Immature natural killer cell (primary cell): Measurements from ENCODE around the gene HTR2B. TPM values are rescaled to one million over a fixed set of nuclear protein-coding genes. Genes with fewer than 3 reads are reported as not detected.

Source experiments
- DNase-seq, 3 donors: peaks; one replicate each; pipeline ENCODE4 v3.0.0; 2022; ENCODE audit warnings: mixed read lengths in 1 of 3
- H3K27ac Mint-ChIP-seq, 6 donors: one replicate each; pipeline ENCODE4 v1.8.0; 2020; ENCODE audit warnings: mixed read lengths in 6 of 6, mild to moderate bottlenecking in 5 of 6, inconsistent platforms in 4 of 6, moderate library complexity in 3 of 6
- H3K27me3 Mint-ChIP-seq, 3 donors: one replicate each; pipeline ENCODE4 v1.8.0; 2020 to 2021; ENCODE audit warnings: low read depth in 3 of 3, mild to moderate bottlenecking in 3 of 3, mixed read lengths in 3 of 3, moderate library complexity in 3 of 3, inconsistent platforms in 1 of 3
- H3K36me3 Mint-ChIP-seq, 3 donors: one replicate each; pipeline ENCODE4 v1.8.0; 2020; ENCODE audit warnings: mixed read lengths in 3 of 3, inconsistent platforms in 2 of 3, mild to moderate bottlenecking in 2 of 3
- H3K4me1 Mint-ChIP-seq, 2 donors: one replicate each; pipeline ENCODE4 v1.8.0; 2020; ENCODE audit warnings: inconsistent platforms in 2 of 2, mild to moderate bottlenecking in 2 of 2, mixed read lengths in 2 of 2, moderate library complexity in 1 of 2
- H3K4me3 Mint-ChIP-seq, 5 donors: one replicate each; pipeline ENCODE4 v1.8.0; 2020; ENCODE audit warnings: mild to moderate bottlenecking in 5 of 5, mixed read lengths in 5 of 5, inconsistent platforms in 3 of 5, moderate library complexity in 3 of 5
- H3K9me3 Mint-ChIP-seq, 6 donors: one replicate each; pipeline ENCODE4 v1.8.0; 2020; ENCODE audit warnings: mild to moderate bottlenecking in 6 of 6, mixed read lengths in 6 of 6, inconsistent platforms in 4 of 6, moderate library complexity in 3 of 6
- polyA plus RNA-seq, 3 donors: library from polyadenylated mRNA; unstranded; fragments of 300-500 nt; fragmentation: Illumina TruSeq; gene quantifications; one replicate each; pipeline ENCODE4 v1.2.3, GENCODE V29; 2021

Gene HTR2B
- polyA plus RNA-seq, result under 1 TPM in 1 of 3 donors, not detected in 2; 0.10 TPM

GRCh38 chr2:231124838-231125568 is at the start of gene HTR2B:
TSS of gene HTR2B (minus strand) at chr2:231125042. CDS start at chr2:231123764, 1,278 bp downstream.
- peaks cover 17 to 41% of the 10 kb centered on the region in 2 donors for H3K4me1 Mint-ChIP-seq
- H3K36me3 Mint-ChIP-seq, result peaks cover 0 to 8% (median 4%) of the 10 kb centered on the region in 3 donors
- H3K9me3 Mint-ChIP-seq, result no peaks in the 10 kb centered on the region
- no peaks in the 10 kb centered on the region for H3K27me3 Mint-ChIP-seq
- DNase-seq, result no peak
- H3K4me3 Mint-ChIP-seq, result peak within 1 kb of the TSS in 4 of 5 donors; percentile 26 to 45 (median 41)
- peak within 1 kb of the TSS in 4 of 6 donors; percentile 10 to 77 (median 22) for H3K27ac Mint-ChIP-seq

GRCh38 chr2:231174211-231174651 is 49.4 kb upstream of the HTR2B start:
- Mint-ChIP-seq H3K9me3 (no peaks in the 10 kb centered on the region), H3K27me3 (peaks cover 0 to 3% (median 0%) of the 10 kb centered on the region in 3 donors), H3K27ac (peak overlapping the region in 1 of 6 donors; percentile 62), H3K4me1 (peaks cover 6 to 8% of the 10 kb centered on the region in 2 donors), H3K4me3 (no peak overlapping the region), H3K36me3 (peaks cover 21 to 41% (median 22%) of the 10 kb centered on the region in 3 donors)
- DNase-seq, result no peak

GRCh38 chr2:231172025-231172424 is 47.2 kb upstream of the HTR2B start:
- H3K27me3 Mint-ChIP-seq, result no peaks in the 10 kb centered on the region
- H3K4me1 Mint-ChIP-seq, result no peaks in the 10 kb centered on the region
- H3K27ac Mint-ChIP-seq, result no peak overlapping the region
- peaks cover 29 to 55% (median 30%) of the 10 kb centered on the region in 3 donors for H3K36me3 Mint-ChIP-seq
- H3K4me3 Mint-ChIP-seq, result no peak overlapping the region
- H3K9me3 Mint-ChIP-seq, result no peaks in the 10 kb centered on the region
- no peak for DNase-seq

GRCh38 chr2:231170055-231170454 is 45.2 kb upstream of the HTR2B start:
- Mint-ChIP-seq H3K9me3 (no peaks in the 10 kb centered on the region), H3K27me3 (no peaks in the 10 kb centered on the region), H3K4me3 (no peak overlapping the region), H3K36me3 (peaks cover 22 to 54% (median 39%) of the 10 kb centered on the region in 3 donors), H3K27ac (peak overlapping the region in 1 of 6 donors; percentile 31), H3K4me1 (no peaks in the 10 kb centered on the region)
- no peak for DNase-seq

GRCh38 chr2:231169488-231169887 is 44.6 kb upstream of the HTR2B start:
- H3K27ac Mint-ChIP-seq, result peak overlapping the region in 2 of 6 donors; percentile 6 to 16
- peaks cover 19 to 55% (median 42%) of the 10 kb centered on the region in 3 donors for H3K36me3 Mint-ChIP-seq
- H3K9me3 Mint-ChIP-seq, result no peaks in the 10 kb centered on the region
- H3K4me1 Mint-ChIP-seq, result no peaks in the 10 kb centered on the region
- H3K4me3 Mint-ChIP-seq, result no peak overlapping the region
- H3K27me3 Mint-ChIP-seq, result no peaks in the 10 kb centered on the region
- no peak for DNase-seq

GRCh38 chr2:231168460-231169139 is 43.8 kb upstream of the HTR2B start:
- Mint-ChIP-seq H3K4me1 (no peaks in the 10 kb centered on the region), H3K27me3 (no peaks in the 10 kb centered on the region), H3K4me3 (no peak overlapping the region), H3K36me3 (peaks cover 14 to 53% (median 42%) of the 10 kb centered on the region in 3 donors), H3K9me3 (no peaks in the 10 kb centered on the region), H3K27ac (no peak overlapping the region)
- DNase-seq, result no peak

GRCh38 chr2:231167745-231168459 is 43.1 kb upstream of the HTR2B start:
- Mint-ChIP-seq H3K36me3 (peaks cover 14 to 57% (median 42%) of the 10 kb centered on the region in 3 donors), H3K9me3 (no peaks in the 10 kb centered on the region), H3K4me1 (no peaks in the 10 kb centered on the region), H3K27me3 (no peaks in the 10 kb centered on the region), H3K27ac (no peak overlapping the region), H3K4me3 (no peak overlapping the region)
- DNase-seq, result no peak

- H3K9me3 Mint-ChIP-seq, result no peaks in the 10 kb centered on the region
- peaks cover 23 to 47% (median 28%) of the 10 kb centered on the region in 3 donors for H3K36me3 Mint-ChIP-seq
- H3K4me1 Mint-ChIP-seq, result peaks cover 4 to 13% of the 10 kb centered on the region in 2 donors
- no peak overlapping the region for H3K27ac Mint-ChIP-seq
- no peak overlapping the region for H3K4me3 Mint-ChIP-seq
- no peak for DNase-seq
- no peaks in the 10 kb centered on the region for H3K27me3 Mint-ChIP-seq
These were observed 38.7 kb upstream of the HTR2B start for GRCh38 chr2:231163414-231164095.

GRCh38 chr2:231163011-231163410 is 38.2 kb upstream of the HTR2B start:
- no peaks in the 10 kb centered on the region for H3K27me3 Mint-ChIP-seq
- no peak overlapping the region for H3K4me3 Mint-ChIP-seq
- H3K27ac Mint-ChIP-seq, result no peak overlapping the region
- H3K36me3 Mint-ChIP-seq, result peaks cover 18 to 42% (median 24%) of the 10 kb centered on the region in 3 donors
- H3K4me1 Mint-ChIP-seq, result peaks cover 4 to 13% of the 10 kb centered on the region in 2 donors
- no peaks in the 10 kb centered on the region for H3K9me3 Mint-ChIP-seq
- no peak for DNase-seq

GRCh38 chr2:231161877-231162329 is 37.1 kb upstream of the HTR2B start:
- no peaks in the 10 kb centered on the region for H3K27me3 Mint-ChIP-seq
- H3K36me3 Mint-ChIP-seq, result peaks cover 13 to 32% (median 19%) of the 10 kb centered on the region in 3 donors
- H3K27ac Mint-ChIP-seq, result no peak overlapping the region
- H3K4me1 Mint-ChIP-seq, result peaks cover 4 to 13% of the 10 kb centered on the region in 2 donors
- no peak for DNase-seq
- no peaks in the 10 kb centered on the region for H3K9me3 Mint-ChIP-seq
- no peak overlapping the region for H3K4me3 Mint-ChIP-seq

- Mint-ChIP-seq H3K27ac (peak overlapping the region in 1 of 6 donors; percentile 8), H3K36me3 (peaks cover 9 to 28% (median 15%) of the 10 kb centered on the region in 3 donors), H3K9me3 (no peaks in the 10 kb centered on the region), H3K4me3 (no peak overlapping the region), H3K27me3 (no peaks in the 10 kb centered on the region), H3K4me1 (peaks cover 4 to 13% of the 10 kb centered on the region in 2 donors)
- no peak for DNase-seq
These were observed 36.5 kb upstream of the HTR2B start for GRCh38 chr2:231161252-231161839.

GRCh38 chr2:231160701-231161100 is 35.9 kb upstream of the HTR2B start:
- Mint-ChIP-seq H3K27me3 (no peaks in the 10 kb centered on the region), H3K4me1 (peaks cover 4 to 13% of the 10 kb centered on the region in 2 donors), H3K9me3 (no peaks in the 10 kb centered on the region), H3K27ac (no peak overlapping the region), H3K4me3 (no peak overlapping the region), H3K36me3 (peaks cover 9 to 28% (median 11%) of the 10 kb centered on the region in 3 donors)
- no peak for DNase-seq

GRCh38 chr2:231159306-231159705 is 34.5 kb upstream of the HTR2B start:
- Mint-ChIP-seq H3K27me3 (no peaks in the 10 kb centered on the region), H3K36me3 (peaks cover 7 to 24% (median 16%) of the 10 kb centered on the region in 3 donors), H3K4me3 (no peak overlapping the region), H3K27ac (no peak overlapping the region), H3K4me1 (peaks cover 4 to 13% of the 10 kb centered on the region in 2 donors), H3K9me3 (no peaks in the 10 kb centered on the region)
- DNase-seq, result no peak
